Colonic mucosa (tissue), 4 donors: Measurements from ENCODE around the gene UBE2D3. TPM values are rescaled to one million over a fixed set of nuclear protein-coding genes. Genes with fewer than 3 reads are reported as not detected.
"Not testable (repeated sequence)": the region's sequence is repeated elsewhere in the genome, so short reads cannot be mapped to it uniquely, and the experiment has no call there.

Experiments used
- DNase-seq: peaks from one replicate; pipeline ENCODE4 v3.0.0-alpha.2; 2020
- H3K27ac ChIP-seq: fragments of 200-600 bp; one replicate; pipeline ENCODE4 v1.8.0; 2021
- H3K27me3 ChIP-seq: fragments of 200-600 bp; one replicate; pipeline ENCODE4 v1.8.0; 2021
- H3K36me3 ChIP-seq: fragments of 200-600 bp; one replicate; pipeline ENCODE4 v1.8.0; 2021
- H3K4me1 ChIP-seq: fragments of 200-600 bp; one replicate; pipeline ENCODE4 v1.8.0; 2021; ENCODE audit warnings: mild to moderate bottlenecking
- H3K4me3 ChIP-seq: fragments of 200-600 bp; one replicate; pipeline ENCODE4 v1.8.0; 2021
- H3K9ac ChIP-seq, 2 donors: one replicate each; pipeline ENCODE4 v1.7.0; 2013; ENCODE audit warnings: control low read depth in 2 of 2, low read depth in 2 of 2, low read length in 2 of 2
- H3K9me3 ChIP-seq: fragments of 200-600 bp; one replicate; pipeline ENCODE4 v1.8.0; 2021
- CTCF ChIP-seq: fragments of 200-600 bp; IDR thresholded peaks from one replicate; pipeline ENCODE4 v1.8.0; 2022; ENCODE audit warnings: antibody characterized with exemption, mild to moderate bottlenecking
- intact Hi-C: fragments of 100-400 bp; cut with DNase I; formaldehyde crosslinking; loops from one replicate; pipeline ENCODE4 v1.14.1; 2022
- total RNA-seq, 2 donors: library from RNA; stranded (reverse); fragmentation: NEBNext Ultra II Directional in 1 of 2; extraction: Animal tissue kit (Norgen Biotek cat#: 25700) in 1 of 2; gene quantifications; one replicate each; pipeline ENCODE4 v1.2.1, GENCODE V29; 2021
- donor health status: healthy.
- donor health status: DM: no; HTN: no; CAD: no.
- donor health status: DM: no; HTN: no; CAD: no.

UBE2D3 gene
- total RNA-seq, 2 donors from 2014 or later, result 290 to 346 TPM

GRCh38 chr4:102868153-102868780 lies 40.9 kb upstream of the UBE2D3 start:
- Histone ChIP-seq H3K36me3 (no peaks in the 10 kb centered on the region), H3K9ac (peak overlapping the region; percentile 68 to 75), H3K27ac (peak overlapping the region; percentile 97), H3K4me1 (no peaks in the 10 kb centered on the region), H3K4me3 (peak overlapping the region; percentile 52), H3K27me3 (no peaks in the 10 kb centered on the region), H3K9me3 (no peaks in the 10 kb centered on the region)
- intact Hi-C loops, result loop anchor here (5.0 kb wide), 1 partner anchor 41 kb away; the partner anchor contains the start of gene UBE2D3
- DNase-seq, result peak; percentile 37
- TF ChIP-seq CTCF, result no peak

GRCh38 chr4:102867278-102868152 lies 40.2 kb upstream of the UBE2D3 start:
- Histone ChIP-seq H3K9me3 (no peaks in the 10 kb centered on the region), H3K27me3 (no peaks in the 10 kb centered on the region), H3K9ac (peak overlapping the region; percentile 68 to 75), H3K4me3 (peak overlapping the region; percentile 52), H3K4me1 (no peaks in the 10 kb centered on the region), H3K36me3 (no peaks in the 10 kb centered on the region), H3K27ac (peak overlapping the region; percentile 97)
- intact Hi-C loops, result loop anchor here (5.0 kb wide), 1 partner anchor 40 kb away; the partner anchor contains the start of gene UBE2D3
- no peak for TF ChIP-seq CTCF
- DNase-seq, result no peak

- intact Hi-C loops, result loop anchor here (5.0 kb wide), 1 partner anchor 38 kb away; the partner anchor contains the start of gene UBE2D3
- DNase-seq, H3K9me3 ChIP-seq, H3K27ac ChIP-seq, H3K9ac ChIP-seq, H3K27me3 ChIP-seq, H3K4me3 ChIP-seq, H3K36me3 ChIP-seq, H3K4me1 ChIP-seq: not testable (repeated sequence)
Measured at GRCh38 chr4:102865327-102865726, 38.0 kb upstream of the UBE2D3 start.

GRCh38 chr4:102862747-102863146 lies 35.4 kb upstream of the UBE2D3 start:
- intact Hi-C loops, result no loop called here

GRCh38 chr4:102862016-102862415 lies 34.7 kb upstream of the UBE2D3 start:
- H3K27ac ChIP-seq, result no peak overlapping the region
- no peak for DNase-seq
- no peak for TF ChIP-seq CTCF
- H3K27me3 ChIP-seq, result no peaks in the 10 kb centered on the region
- intact Hi-C loops, result no loop called here
- no peak overlapping the region for H3K9ac ChIP-seq
- H3K4me1 ChIP-seq, result no peaks in the 10 kb centered on the region
- H3K4me3 ChIP-seq, result no peak overlapping the region
- H3K36me3 ChIP-seq, result no peaks in the 10 kb centered on the region
- no peaks in the 10 kb centered on the region for H3K9me3 ChIP-seq

More at GRCh38 chr4:102862747-102863146, 35.4 kb upstream of the UBE2D3 start:
- Histone ChIP-seq H3K27me3 (no peaks in the 10 kb centered on the region), H3K4me1 (no peaks in the 10 kb centered on the region), H3K9ac (no peak overlapping the region), H3K4me3 (no peak overlapping the region), H3K27ac (no peak overlapping the region), H3K36me3 (no peaks in the 10 kb centered on the region), H3K9me3 (no peaks in the 10 kb centered on the region)
- TF ChIP-seq CTCF, result no peak
- DNase-seq, result no peak
